ENCODE measurements around the gene ENOX2. TPM values are rescaled to one million over a fixed set of nuclear protein-coding genes. Genes with fewer than 3 reads are reported as not detected.

ENOX2 gene
- polyA plus RNA-seq, 1 donor from 2014 or later, result 48.7 TPM

DNA sequence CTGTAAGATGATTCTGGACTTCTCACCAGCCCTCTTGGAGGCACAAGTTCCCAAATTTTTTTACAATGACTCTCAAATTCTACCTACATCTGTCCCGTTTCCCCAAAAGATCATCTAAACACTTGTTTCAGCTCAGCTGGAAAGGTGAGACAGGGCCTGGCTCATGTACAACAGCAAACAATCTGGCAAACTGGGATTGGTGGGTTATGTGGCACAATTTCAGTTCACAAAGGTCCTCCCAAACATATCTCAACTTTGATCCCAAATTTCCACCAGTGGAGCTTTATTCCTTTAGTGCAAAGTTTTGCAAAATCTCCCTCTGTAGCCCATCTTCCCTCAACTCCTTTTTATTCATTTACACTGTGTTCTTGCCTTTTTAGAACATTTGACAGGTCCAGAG lies 207.1 kb downstream of the ENOX2 start:
- no peak overlapping the region for H3K9ac ChIP-seq (ENCODE audit: low read length)
- no peak overlapping the region for H3K4me3 ChIP-seq (ENCODE audit: low read length)
- no peaks in the 10 kb centered on the region for H3K27me3 ChIP-seq (ENCODE audit: insufficient read depth, low read depth, low read length)
- no peaks in the 10 kb centered on the region for H3F3A ChIP-seq (ENCODE audit: insufficient read depth, low read length, poor library complexity, severe bottlenecking)
- TF ChIP-seq SMC3 (conservative IDR thresholded peaks at IDR 0.05; ENCODE audit: poor library complexity) (no peak), EP300 (conservative IDR thresholded peaks at IDR 0.05; ENCODE audit: poor library complexity, severe bottlenecking) (no peak), POLR2AphosphoS5 (IDR thresholded peaks at IDR 0.05) (no peak), MXI1 (conservative IDR thresholded peaks at IDR 0.05; ENCODE audit: poor library complexity, severe bottlenecking) (no peak), TAF1 (IDR thresholded peaks at IDR 0.05; ENCODE audit: low read depth) (no peak), RAD21 (conservative IDR thresholded peaks at IDR 0.05) (no peak), EZH2 (IDR thresholded peaks at IDR 0.05; ENCODE audit: borderline replicate concordance, insufficient read depth, low read length, poor library complexity, severe bottlenecking) (no peak)
- TF ChIP-seq, protein P1, sequence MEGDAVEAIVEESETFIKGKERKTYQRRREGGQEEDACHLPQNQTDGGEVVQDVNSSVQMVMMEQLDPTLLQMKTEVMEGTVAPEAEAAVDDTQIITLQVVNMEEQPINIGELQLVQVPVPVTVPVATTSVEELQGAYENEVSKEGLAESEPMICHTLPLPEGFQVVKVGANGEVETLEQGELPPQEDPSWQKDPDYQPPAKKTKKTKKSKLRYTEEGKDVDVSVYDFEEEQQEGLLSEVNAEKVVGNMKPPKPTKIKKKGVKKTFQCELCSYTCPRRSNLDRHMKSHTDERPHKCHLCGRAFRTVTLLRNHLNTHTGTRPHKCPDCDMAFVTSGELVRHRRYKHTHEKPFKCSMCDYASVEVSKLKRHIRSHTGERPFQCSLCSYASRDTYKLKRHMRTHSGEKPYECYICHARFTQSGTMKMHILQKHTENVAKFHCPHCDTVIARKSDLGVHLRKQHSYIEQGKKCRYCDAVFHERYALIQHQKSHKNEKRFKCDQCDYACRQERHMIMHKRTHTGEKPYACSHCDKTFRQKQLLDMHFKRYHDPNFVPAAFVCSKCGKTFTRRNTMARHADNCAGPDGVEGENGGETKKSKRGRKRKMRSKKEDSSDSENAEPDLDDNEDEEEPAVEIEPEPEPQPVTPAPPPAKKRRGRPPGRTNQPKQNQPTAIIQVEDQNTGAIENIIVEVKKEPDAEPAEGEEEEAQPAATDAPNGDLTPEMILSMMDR (IDR thresholded peaks at IDR 0.05; ENCODE audit: poor library complexity, severe bottlenecking), result no peak
- TF ChIP-seq, protein P2, sequence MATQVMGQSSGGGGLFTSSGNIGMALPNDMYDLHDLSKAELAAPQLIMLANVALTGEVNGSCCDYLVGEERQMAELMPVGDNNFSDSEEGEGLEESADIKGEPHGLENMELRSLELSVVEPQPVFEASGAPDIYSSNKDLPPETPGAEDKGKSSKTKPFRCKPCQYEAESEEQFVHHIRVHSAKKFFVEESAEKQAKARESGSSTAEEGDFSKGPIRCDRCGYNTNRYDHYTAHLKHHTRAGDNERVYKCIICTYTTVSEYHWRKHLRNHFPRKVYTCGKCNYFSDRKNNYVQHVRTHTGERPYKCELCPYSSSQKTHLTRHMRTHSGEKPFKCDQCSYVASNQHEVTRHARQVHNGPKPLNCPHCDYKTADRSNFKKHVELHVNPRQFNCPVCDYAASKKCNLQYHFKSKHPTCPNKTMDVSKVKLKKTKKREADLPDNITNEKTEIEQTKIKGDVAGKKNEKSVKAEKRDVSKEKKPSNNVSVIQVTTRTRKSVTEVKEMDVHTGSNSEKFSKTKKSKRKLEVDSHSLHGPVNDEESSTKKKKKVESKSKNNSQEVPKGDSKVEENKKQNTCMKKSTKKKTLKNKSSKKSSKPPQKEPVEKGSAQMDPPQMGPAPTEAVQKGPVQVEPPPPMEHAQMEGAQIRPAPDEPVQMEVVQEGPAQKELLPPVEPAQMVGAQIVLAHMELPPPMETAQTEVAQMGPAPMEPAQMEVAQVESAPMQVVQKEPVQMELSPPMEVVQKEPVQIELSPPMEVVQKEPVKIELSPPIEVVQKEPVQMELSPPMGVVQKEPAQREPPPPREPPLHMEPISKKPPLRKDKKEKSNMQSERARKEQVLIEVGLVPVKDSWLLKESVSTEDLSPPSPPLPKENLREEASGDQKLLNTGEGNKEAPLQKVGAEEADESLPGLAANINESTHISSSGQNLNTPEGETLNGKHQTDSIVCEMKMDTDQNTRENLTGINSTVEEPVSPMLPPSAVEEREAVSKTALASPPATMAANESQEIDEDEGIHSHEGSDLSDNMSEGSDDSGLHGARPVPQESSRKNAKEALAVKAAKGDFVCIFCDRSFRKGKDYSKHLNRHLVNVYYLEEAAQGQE (IDR thresholded peaks at IDR 0.05; ENCODE audit: borderline replicate concordance), result no peak
- no peaks in the 10 kb centered on the region for H3K36me3 ChIP-seq (ENCODE audit: insufficient read depth, low read length)
- H3K9me3 ChIP-seq (ENCODE audit: low read length), result no peaks in the 10 kb centered on the region
- no peak overlapping the region for H3K27ac ChIP-seq (ENCODE audit: low read length)
- H3K4me2 ChIP-seq (ENCODE audit: low read length), result no peak overlapping the region
- no peak overlapping the region for H2AFZ ChIP-seq (ENCODE audit: low read depth, low read length)
- no peaks in the 10 kb centered on the region for H3K79me2 ChIP-seq (replicated peaks; ENCODE audit: insufficient read depth, low read length)
- no peaks in the 10 kb centered on the region for H4K20me1 ChIP-seq (ENCODE audit: insufficient read depth)
- no peaks in the 10 kb centered on the region for H3K9me2 ChIP-seq (ENCODE audit: insufficient read depth, low read length)

DNA sequence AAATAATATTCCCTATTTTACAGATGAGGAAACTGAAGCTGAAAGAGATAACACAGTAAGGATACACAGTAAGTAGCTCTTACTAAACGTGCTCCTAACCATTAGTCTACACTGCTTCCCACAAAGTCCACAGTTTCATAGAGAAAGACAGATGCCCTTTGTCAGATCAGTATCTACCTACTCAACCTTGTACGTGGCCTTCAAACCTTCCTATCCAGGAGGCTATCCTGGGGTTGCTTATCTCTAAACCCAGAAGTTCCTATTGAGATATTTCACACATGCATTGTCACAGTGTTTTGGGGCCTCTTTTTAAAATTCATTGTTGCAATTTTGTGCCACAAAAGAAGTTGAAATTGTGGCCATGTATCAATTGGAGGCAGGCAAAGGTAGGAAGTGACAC lies 208.0 kb downstream of the ENOX2 start:
- Histone ChIP-seq H3K27me3 (ENCODE audit: insufficient read depth, low read depth, low read length) (no peaks in the 10 kb centered on the region), H3K4me3 (ENCODE audit: low read length) (no peak overlapping the region), H3K36me3 (ENCODE audit: insufficient read depth, low read length) (no peaks in the 10 kb centered on the region), H3K4me2 (ENCODE audit: low read length) (no peak overlapping the region), H3K27ac (ENCODE audit: low read length) (no peak overlapping the region), H2AFZ (ENCODE audit: low read depth, low read length) (no peak overlapping the region), H3F3A (ENCODE audit: insufficient read depth, low read length, poor library complexity, severe bottlenecking) (no peaks in the 10 kb centered on the region), H3K9me3 (ENCODE audit: low read length) (no peaks in the 10 kb centered on the region), H4K20me1 (ENCODE audit: insufficient read depth) (no peaks in the 10 kb centered on the region), H3K9me2 (ENCODE audit: insufficient read depth, low read length) (no peaks in the 10 kb centered on the region), H3K79me2 (replicated peaks; ENCODE audit: insufficient read depth, low read length) (no peaks in the 10 kb centered on the region), H3K9ac (ENCODE audit: low read length) (no peak overlapping the region)
- TF ChIP-seq TAF1 (IDR thresholded peaks at IDR 0.05; ENCODE audit: low read depth), result no peak
- TF ChIP-seq EZH2 (IDR thresholded peaks at IDR 0.05; ENCODE audit: borderline replicate concordance, insufficient read depth, low read length, poor library complexity, severe bottlenecking), result no peak
- TF ChIP-seq EP300 (conservative IDR thresholded peaks at IDR 0.05; ENCODE audit: poor library complexity, severe bottlenecking), result no peak
- TF ChIP-seq, protein P2 (IDR thresholded peaks at IDR 0.05; ENCODE audit: borderline replicate concordance), result no peak
- no peak for TF ChIP-seq RAD21 (conservative IDR thresholded peaks at IDR 0.05)

All from neural cell (in vitro differentiated cells).